Endothelial cell (in vitro differentiated cells): ENCODE data around the gene CTNNA3. TPM values are rescaled to one million over a fixed set of nuclear protein-coding genes. Genes with fewer than 3 reads are reported as not detected.

Experiments used
- DNase-seq: peaks from one replicate; pipeline ENCODE4 v3.0.0; 2021; ENCODE audit warnings: low spot score
- H3K27ac Mint-ChIP-seq: one replicate; pipeline ENCODE4 v1.8.0; 2021; ENCODE audit warnings: mixed read lengths, inconsistent platforms; ENCODE audit not compliant: unreplicated experiment
- H3K27me3 Mint-ChIP-seq: one replicate; pipeline ENCODE4 v1.8.0; 2021; ENCODE audit warnings: mild to moderate bottlenecking, moderate library complexity, mixed read lengths, inconsistent platforms; ENCODE audit not compliant: unreplicated experiment
- H3K36me3 Mint-ChIP-seq: one replicate; pipeline ENCODE4 v1.8.0; 2021; ENCODE audit warnings: mild to moderate bottlenecking, low read depth, mixed read lengths, inconsistent platforms; ENCODE audit not compliant: unreplicated experiment
- H3K4me1 Mint-ChIP-seq: one replicate; pipeline ENCODE4 v1.8.0; 2021; ENCODE audit warnings: mild to moderate bottlenecking, mixed read lengths, inconsistent platforms; ENCODE audit not compliant: unreplicated experiment
- H3K4me3 Mint-ChIP-seq: one replicate; pipeline ENCODE4 v1.8.0; 2021; ENCODE audit warnings: mild to moderate bottlenecking, mixed read lengths, inconsistent platforms; ENCODE audit not compliant: unreplicated experiment
- H3K9me3 Mint-ChIP-seq: one replicate; pipeline ENCODE4 v1.8.0; 2021; ENCODE audit warnings: mixed read lengths, inconsistent platforms; ENCODE audit not compliant: unreplicated experiment
- total RNA-seq: library from RNA; stranded (reverse); fragmentation: NEBNext Ultra II Directional; extraction: Animal tissue kit (Norgen Biotek cat#: 25700); gene quantifications from one replicate; pipeline ENCODE4 v1.2.1, GENCODE V29; 2021; ENCODE audit not compliant: unreplicated experiment
- TF ChIP-seq, protein P1 (sequence below): fragments of 200-600 bp; sonication (generic); IDR thresholded peaks from one replicate; pipeline ENCODE4 v1.5.0; 2021; ENCODE audit warnings: antibody characterized with exemption; ENCODE audit not compliant: unreplicated experiment

Gene CTNNA3
- total RNA-seq, 1 donor from 2014 or later = 2.3 TPM

GRCh38 chr10:67492317-67493019 lies 203.5 kb downstream of the CTNNA3 start:
- Mint-ChIP-seq H3K4me1 (no peaks in the 10 kb centered on the region), H3K27me3 (peaks cover 2% of the 10 kb centered on the region), H3K36me3 (no peaks in the 10 kb centered on the region), H3K9me3 (no peaks in the 10 kb centered on the region), H3K4me3 (no peak overlapping the region), H3K27ac (no peak overlapping the region)
- TF ChIP-seq, protein P1, sequence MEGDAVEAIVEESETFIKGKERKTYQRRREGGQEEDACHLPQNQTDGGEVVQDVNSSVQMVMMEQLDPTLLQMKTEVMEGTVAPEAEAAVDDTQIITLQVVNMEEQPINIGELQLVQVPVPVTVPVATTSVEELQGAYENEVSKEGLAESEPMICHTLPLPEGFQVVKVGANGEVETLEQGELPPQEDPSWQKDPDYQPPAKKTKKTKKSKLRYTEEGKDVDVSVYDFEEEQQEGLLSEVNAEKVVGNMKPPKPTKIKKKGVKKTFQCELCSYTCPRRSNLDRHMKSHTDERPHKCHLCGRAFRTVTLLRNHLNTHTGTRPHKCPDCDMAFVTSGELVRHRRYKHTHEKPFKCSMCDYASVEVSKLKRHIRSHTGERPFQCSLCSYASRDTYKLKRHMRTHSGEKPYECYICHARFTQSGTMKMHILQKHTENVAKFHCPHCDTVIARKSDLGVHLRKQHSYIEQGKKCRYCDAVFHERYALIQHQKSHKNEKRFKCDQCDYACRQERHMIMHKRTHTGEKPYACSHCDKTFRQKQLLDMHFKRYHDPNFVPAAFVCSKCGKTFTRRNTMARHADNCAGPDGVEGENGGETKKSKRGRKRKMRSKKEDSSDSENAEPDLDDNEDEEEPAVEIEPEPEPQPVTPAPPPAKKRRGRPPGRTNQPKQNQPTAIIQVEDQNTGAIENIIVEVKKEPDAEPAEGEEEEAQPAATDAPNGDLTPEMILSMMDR = no peak
- no peak for DNase-seq

DNA sequence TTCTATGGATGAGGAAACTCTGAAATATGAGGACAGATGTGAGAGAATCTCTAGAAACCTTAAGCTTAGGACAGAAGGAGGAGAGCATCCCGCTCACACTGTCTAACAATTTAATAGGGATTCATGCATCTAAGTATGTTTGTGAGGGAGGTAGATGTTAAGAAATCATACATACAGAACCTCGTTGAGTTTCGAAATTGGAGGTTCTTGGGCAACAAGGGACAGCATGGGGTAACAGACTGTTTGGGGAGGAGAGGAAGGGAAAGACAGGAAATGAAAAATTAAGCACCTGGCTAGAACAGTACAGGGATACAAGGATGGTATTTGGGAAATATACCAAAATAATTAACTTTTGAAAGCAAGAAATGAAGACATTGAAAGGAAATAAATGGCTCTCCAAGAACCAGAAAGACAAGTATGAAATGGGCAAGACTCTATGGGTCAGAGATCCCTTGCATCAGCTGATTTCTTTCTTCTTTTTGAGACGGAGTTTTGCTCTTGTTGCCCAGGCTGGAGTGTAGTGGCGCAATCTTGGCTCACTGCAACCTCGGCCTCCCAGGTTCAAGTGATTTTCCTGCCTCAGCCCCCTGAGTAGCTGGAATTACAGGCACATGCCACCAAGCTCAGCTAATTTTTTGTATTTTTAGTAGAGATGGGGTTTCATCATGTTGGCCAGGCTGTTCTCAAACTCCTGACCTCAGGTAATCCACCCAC lies 207.9 kb downstream of the CTNNA3 start:
- Mint-ChIP-seq H3K4me1 (no peaks in the 10 kb centered on the region), H3K4me3 (no peak overlapping the region), H3K27ac (no peak overlapping the region), H3K9me3 (no peaks in the 10 kb centered on the region), H3K36me3 (no peaks in the 10 kb centered on the region), H3K27me3 (peaks cover 1% of the 10 kb centered on the region)
- TF ChIP-seq, protein P1 = no peak
- no peak for DNase-seq

DNA sequence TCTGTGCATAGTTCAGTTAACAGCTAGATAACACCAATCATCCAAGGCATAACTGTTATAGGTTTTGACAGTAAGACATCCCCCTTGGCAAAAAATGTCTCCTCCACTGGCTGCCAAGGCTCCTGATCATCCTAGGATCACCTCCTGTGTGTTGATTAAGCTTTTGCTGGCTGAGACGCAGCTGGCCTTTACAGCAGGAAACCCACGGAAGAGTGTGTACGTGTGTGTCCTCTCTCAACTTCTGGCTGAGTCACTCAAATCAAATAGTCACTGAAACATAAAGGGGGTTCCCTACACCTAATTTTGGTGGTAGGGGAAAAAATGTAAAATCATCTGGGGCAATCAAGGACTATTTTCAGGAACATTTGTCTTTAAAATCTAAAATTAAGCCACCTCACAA lies 208.8 kb downstream of the CTNNA3 start:
- TF ChIP-seq, protein P1 = no peak
- Mint-ChIP-seq H3K36me3 (no peaks in the 10 kb centered on the region), H3K9me3 (no peaks in the 10 kb centered on the region), H3K27me3 (peaks cover 1% of the 10 kb centered on the region), H3K27ac (no peak overlapping the region), H3K4me1 (no peaks in the 10 kb centered on the region), H3K4me3 (no peak overlapping the region)
- no peak for DNase-seq

GRCh38 chr10:67477868-67478267 lies 218.1 kb downstream of the CTNNA3 start:
- no peaks in the 10 kb centered on the region for H3K36me3 Mint-ChIP-seq

More at GRCh38 chr10:67477868-67478267, 218.1 kb downstream of the CTNNA3 start:
- TF ChIP-seq, protein P1 = no peak
- no peak for DNase-seq
- Mint-ChIP-seq H3K4me1 (no peaks in the 10 kb centered on the region), H3K9me3 (peaks cover 5% of the 10 kb centered on the region), H3K27me3 (no peaks in the 10 kb centered on the region), H3K27ac (no peak overlapping the region), H3K4me3 (no peak overlapping the region)
